ENCODE data around the gene ATXN7L2. TPM values are rescaled to one million over a fixed set of nuclear protein-coding genes. Genes with fewer than 3 reads are reported as not detected.
A peak's percentile ranks its signal among the peaks of the same experiment; 100 is the strongest.

Gene ATXN7L2
- total RNA-seq, 1 donor from 2014 or later = 7.4 TPM

DNA sequence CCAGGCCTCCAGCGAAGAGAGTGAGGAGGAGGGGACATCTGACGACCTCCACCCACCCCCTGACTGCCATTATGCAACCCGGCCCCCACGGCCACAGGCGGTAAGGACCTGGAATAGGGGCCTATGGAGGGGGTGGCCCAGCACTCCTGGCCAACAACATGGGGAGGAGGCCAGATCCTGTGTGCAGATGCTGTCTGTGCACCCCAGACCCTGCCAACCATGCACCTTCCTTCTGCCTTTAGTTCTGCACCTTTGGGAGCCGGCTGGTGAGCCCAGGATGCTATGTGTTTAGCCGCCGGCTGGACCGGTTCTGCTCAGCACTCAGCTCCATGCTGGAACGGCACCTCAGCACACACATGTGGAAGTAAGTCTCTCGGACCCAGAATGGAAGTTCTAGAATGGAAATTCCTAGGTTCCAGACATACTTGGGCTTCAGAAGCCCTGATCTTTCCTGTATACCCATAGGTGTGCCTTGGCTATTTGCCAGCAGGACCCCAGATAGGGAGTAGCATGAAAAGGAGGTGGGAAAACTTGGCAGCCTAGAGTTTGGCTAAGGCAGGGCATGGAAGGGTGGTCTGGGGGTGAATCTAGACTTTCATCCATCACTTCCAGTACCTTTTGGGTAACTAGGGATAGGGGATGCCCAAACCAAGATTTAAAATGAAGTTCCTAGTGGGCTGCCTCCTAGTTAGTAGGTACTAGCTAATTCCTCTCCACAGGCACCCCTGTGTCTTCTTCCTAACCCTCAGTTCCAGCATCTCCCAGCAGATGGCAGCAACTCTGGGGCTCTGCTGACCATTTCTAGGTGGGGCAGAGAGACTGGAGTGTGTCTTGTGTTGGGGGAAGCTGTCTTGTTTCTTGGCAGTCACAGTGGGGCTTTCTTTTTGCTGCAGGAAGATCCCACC, 6.6 kb downstream of the ATXN7L2 start:
- no peak overlapping the region for H3K4me3 ChIP-seq (ENCODE audit: low read depth, low read length)
- no peak for DNase-seq (ENCODE audit: low read depth)
- TF ChIP-seq, protein P1, sequence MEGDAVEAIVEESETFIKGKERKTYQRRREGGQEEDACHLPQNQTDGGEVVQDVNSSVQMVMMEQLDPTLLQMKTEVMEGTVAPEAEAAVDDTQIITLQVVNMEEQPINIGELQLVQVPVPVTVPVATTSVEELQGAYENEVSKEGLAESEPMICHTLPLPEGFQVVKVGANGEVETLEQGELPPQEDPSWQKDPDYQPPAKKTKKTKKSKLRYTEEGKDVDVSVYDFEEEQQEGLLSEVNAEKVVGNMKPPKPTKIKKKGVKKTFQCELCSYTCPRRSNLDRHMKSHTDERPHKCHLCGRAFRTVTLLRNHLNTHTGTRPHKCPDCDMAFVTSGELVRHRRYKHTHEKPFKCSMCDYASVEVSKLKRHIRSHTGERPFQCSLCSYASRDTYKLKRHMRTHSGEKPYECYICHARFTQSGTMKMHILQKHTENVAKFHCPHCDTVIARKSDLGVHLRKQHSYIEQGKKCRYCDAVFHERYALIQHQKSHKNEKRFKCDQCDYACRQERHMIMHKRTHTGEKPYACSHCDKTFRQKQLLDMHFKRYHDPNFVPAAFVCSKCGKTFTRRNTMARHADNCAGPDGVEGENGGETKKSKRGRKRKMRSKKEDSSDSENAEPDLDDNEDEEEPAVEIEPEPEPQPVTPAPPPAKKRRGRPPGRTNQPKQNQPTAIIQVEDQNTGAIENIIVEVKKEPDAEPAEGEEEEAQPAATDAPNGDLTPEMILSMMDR (conservative IDR thresholded peaks at IDR 0.05; ENCODE audit: low read depth, low read length) = peak; percentile 90

DNA sequence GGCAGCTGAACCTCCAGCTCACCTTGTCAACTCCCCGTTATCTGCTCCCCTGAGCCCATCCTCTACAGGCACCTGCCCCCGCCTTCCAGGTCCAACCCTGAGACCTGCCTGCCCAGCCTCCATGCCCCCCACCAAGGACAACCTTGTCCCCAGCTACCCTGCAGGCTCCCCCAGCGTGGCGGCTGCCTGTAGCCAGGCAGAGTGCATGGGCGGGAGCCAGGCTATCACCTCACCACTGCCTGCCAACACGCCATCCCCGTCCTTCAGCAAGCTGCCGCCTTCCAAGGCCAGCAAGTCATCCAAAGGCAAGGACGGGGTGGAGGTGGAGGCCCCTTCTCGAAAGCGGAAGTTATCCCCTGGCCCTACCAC, 7.2 kb downstream of the ATXN7L2 start:
- H3K4me3 ChIP-seq (ENCODE audit: low read depth, low read length) = no peak overlapping the region
- no peak for DNase-seq (ENCODE audit: low read depth)
- TF ChIP-seq, protein P1 (conservative IDR thresholded peaks at IDR 0.05; ENCODE audit: low read depth, low read length) = no peak

DNA sequence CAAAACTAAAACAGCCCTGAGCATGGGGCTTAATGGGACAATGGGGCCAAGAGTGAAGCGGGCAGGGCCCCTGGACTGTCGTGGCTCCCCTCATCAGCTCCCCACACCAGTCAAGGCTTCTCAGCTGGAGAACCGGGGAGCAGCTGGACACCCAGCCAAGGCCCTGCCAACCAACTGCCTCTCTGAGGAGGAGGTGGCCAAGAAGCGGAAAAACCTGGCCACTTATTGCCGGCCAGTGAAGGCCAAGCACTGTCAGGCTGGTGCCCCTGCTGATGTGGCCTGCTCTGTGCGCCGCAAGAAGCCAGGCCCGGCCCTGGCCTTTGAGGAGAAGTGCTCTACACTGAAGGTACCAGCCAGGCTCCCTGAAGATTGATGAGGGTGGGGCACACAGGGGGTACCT, 7.7 kb downstream of the ATXN7L2 start:
- no peak for DNase-seq (ENCODE audit: low read depth)
- TF ChIP-seq, protein P1 (conservative IDR thresholded peaks at IDR 0.05; ENCODE audit: low read depth, low read length) = no peak
- no peak overlapping the region for H3K4me3 ChIP-seq (ENCODE audit: low read depth, low read length)

DNA sequence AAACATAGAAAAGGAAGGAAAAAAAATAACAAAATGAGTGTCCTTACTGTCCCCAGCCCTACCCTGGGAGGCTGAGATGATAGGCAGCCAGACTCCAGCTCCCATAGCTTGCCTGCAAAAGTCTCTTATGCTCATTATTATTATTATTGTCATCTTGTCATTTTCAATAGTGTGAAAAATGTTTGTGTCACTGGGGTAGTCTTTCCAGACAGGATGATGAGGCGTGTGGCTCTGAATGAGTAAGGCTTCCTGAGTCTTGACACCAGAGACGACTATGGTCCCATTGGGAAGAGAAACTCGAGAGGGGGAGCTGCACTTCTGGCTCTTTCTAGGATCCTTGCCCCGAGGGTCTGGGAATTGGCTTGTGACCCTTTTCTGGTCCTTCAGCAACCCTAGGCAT, 9.1 kb downstream of the ATXN7L2 start:
- no peak overlapping the region for H3K4me3 ChIP-seq (ENCODE audit: low read depth, low read length)
- TF ChIP-seq, protein P1 (conservative IDR thresholded peaks at IDR 0.05; ENCODE audit: low read depth, low read length) = no peak
- no peak for DNase-seq (ENCODE audit: low read depth)

DNA sequence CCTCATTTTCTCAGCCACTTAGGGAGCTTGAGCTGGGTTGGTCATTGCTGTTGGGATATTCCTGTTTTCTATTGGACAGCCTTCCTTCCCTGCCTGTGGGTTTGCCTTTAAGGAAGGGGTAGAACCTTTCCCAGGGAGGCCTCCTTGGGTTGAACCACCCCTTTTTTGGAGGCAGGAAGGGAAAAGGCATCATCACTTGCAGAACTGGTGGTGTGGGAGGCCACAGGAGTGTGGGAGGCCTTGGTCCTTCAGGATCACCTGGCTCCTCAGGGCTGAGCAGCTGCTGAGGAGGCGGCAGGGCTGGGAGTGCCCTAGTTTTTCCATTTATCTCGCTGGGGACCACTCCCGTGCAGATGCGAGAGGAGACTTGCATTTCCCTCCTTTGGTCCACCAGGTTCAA, 9.5 kb downstream of the ATXN7L2 start:
- DNase-seq (ENCODE audit: low read depth) = no peak
- TF ChIP-seq, protein P1 (conservative IDR thresholded peaks at IDR 0.05; ENCODE audit: low read depth, low read length) = no peak
- no peak overlapping the region for H3K4me3 ChIP-seq (ENCODE audit: low read depth, low read length)

DNA sequence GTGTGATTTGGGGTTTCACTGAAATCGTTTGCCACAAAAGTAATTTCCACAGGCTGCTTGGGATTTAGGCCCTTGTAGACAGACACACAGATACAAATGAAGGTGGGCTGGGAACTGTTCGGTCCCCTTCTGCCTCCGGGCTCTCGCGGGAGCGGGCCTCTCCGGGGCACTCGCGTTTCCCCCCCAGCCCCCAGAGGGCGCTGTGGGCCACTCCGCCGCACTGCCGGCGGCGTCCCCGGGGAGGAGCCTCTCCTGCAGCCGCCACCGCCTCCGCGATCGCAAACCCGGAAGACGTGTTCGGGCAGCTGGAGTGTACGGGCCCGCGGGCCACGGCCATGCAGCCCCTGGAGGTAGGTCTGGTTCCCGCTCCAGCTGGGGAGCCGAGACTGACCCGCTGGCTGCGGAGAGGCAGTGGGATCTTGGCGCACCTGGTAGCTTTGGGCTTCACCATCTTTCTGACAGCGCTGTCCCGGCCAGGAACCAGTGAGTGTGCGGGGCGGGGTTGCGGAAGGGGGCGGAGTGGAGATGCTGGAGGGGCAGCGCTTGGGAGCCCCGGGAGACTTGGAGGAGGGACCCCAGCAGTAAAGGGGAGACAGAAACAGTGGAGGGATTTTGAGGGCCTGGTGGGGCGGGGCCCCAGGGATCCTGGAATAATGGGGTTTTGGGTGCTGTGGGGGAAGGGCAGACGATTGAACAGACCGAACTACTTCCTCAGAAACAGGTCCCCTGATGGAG, 10.3 kb downstream of the ATXN7L2 start, which contains the start of gene CYB561D1:
TSS of gene CYB561D1 (plus strand) at position 290 of the 735 bp plus-strand sequence. CDS start at position 336, 46 bp downstream.
- DNase-seq (ENCODE audit: low read depth) = no peak
- TF ChIP-seq, protein P1 (conservative IDR thresholded peaks at IDR 0.05; ENCODE audit: low read depth, low read length) = peak; percentile 86
- peak within 1 kb of the TSS; percentile 71 for H3K4me3 ChIP-seq (ENCODE audit: low read depth, low read length)
